Fibroblast of lung (primary cell): Measurements from ENCODE around the gene GIMAP8.

Experiments
- CTCF ChIP-seq, 2 donors: IDR thresholded peaks in 1 of 2; conservative IDR thresholded peaks in 1 of 2; 1 replicate in 1 of 2; 2 replicates in 1 of 2; pipeline ENCODE4 v1.5.1; 2011 to 2012; ENCODE audit warnings: low read length in 2 of 2, control low read depth in 1 of 2, inconsistent platforms in 1 of 2, low read depth in 1 of 2, mild to moderate bottlenecking in 1 of 2
- EZH2 ChIP-seq: IDR thresholded peaks from 2 replicates; pipeline ENCODE4 v1.5.1; 2012; ENCODE audit warnings: low read length, control low read depth, mild to moderate bottlenecking; ENCODE audit errors: missing control alignments

GRCh38 chr7:150476285-150476684 is 25.9 kb downstream of the GIMAP8 start:
- TF ChIP-seq EZH2 = no peak
- TF ChIP-seq CTCF (conservative IDR thresholded peaks at IDR 0.05 in 1 of 2, IDR thresholded peaks at IDR 0.05 in 1 of 2; ENCODE audit: low read depth in 1 of 2, low read length in 2 of 2) = no peak
